ENCODE data around the gene TBC1D1.

TBC1D1 gene

GRCh38 chr4:37891260-37892159 lies 626 bp downstream of the TBC1D1 start:
- TF ChIP-seq PATZ1 (CRISPR knock-in tag; IDR thresholded peaks at IDR 0.05; ENCODE audit: borderline replicate concordance) (no peak), ARNTL (CRISPR knock-in tag; IDR thresholded peaks at IDR 0.05; ENCODE audit: borderline replicate concordance, low read depth) (no peak), POU6F1 (CRISPR knock-in tag; IDR thresholded peaks at IDR 0.05; ENCODE audit: borderline replicate concordance, low read depth) (no peak), ZNF565 (CRISPR knock-in tag; conservative IDR thresholded peaks at IDR 0.05; ENCODE audit: low read depth) (no peak), TCF4 (CRISPR knock-in tag; IDR thresholded peaks at IDR 0.05; ENCODE audit: borderline replicate concordance) (no peak), TOX (CRISPR knock-in tag; IDR thresholded peaks at IDR 0.05; ENCODE audit: borderline replicate concordance) (no peak), GLIS3 (CRISPR knock-in tag; IDR thresholded peaks at IDR 0.05) (no peak), TSHZ2 (CRISPR knock-in tag; IDR thresholded peaks at IDR 0.05) (no peak)
- peak; percentile 47 for ATAC-seq

- TF ChIP-seq PATZ1 (CRISPR knock-in tag; IDR thresholded peaks at IDR 0.05; ENCODE audit: borderline replicate concordance) (no peak), ZNF70 (CRISPR knock-in tag; IDR thresholded peaks at IDR 0.05) (no peak), SNAI2 (CRISPR knock-in tag; IDR thresholded peaks at IDR 0.05) (no peak), RARB (CRISPR knock-in tag; IDR thresholded peaks at IDR 0.05) (no peak), CSRNP3 (CRISPR knock-in tag; IDR thresholded peaks at IDR 0.05) (no peak), ARNTL (CRISPR knock-in tag; IDR thresholded peaks at IDR 0.05; ENCODE audit: borderline replicate concordance, low read depth) (no peak), ZNF565 (CRISPR knock-in tag; conservative IDR thresholded peaks at IDR 0.05; ENCODE audit: low read depth) (no peak), ZFP30 (CRISPR knock-in tag; IDR thresholded peaks at IDR 0.05) (no peak), ISL1 (CRISPR knock-in tag; IDR thresholded peaks at IDR 0.05) (no peak), BACH2 (CRISPR knock-in tag; IDR thresholded peaks at IDR 0.05; ENCODE audit: borderline replicate concordance) (no peak), TOX (CRISPR knock-in tag; IDR thresholded peaks at IDR 0.05; ENCODE audit: borderline replicate concordance) (no peak), TSHZ2 (CRISPR knock-in tag; IDR thresholded peaks at IDR 0.05) (no peak), PPARA (CRISPR knock-in tag; IDR thresholded peaks at IDR 0.05; ENCODE audit: borderline replicate concordance) (no peak), GLIS3 (CRISPR knock-in tag; IDR thresholded peaks at IDR 0.05) (no peak), OSR1 (CRISPR knock-in tag; IDR thresholded peaks at IDR 0.05) (no peak), ESRRG (CRISPR knock-in tag; IDR thresholded peaks at IDR 0.05) (no peak)
- ATAC-seq, result no peak
These were observed 1.8 kb downstream of the TBC1D1 start for GRCh38 chr4:37892641-37893040.
